Hypothalamus (tissue), 51 donors: ENCODE measurements around the gene TTPAL.
A peak's percentile ranks its signal among the peaks of the same experiment; 100 is the strongest.
"Not testable (repeated sequence)": the region's sequence is repeated elsewhere in the genome, so short reads cannot be mapped to it uniquely, and the experiment has no call there.

Experiments used
- DNase-seq, 51 donors: peaks; one replicate each; lab custom pipeline; 2025; lab: John Stamatoyannopoulos, UW

The TTPAL gene

GRCh38 chr20:44467289-44467883 is 8.3 kb upstream of the TTPAL start:
- no peak for DNase-seq

GRCh38 chr20:44468044-44468782 is 7.5 kb upstream of the TTPAL start:
- DNase-seq: no peak

DNA sequence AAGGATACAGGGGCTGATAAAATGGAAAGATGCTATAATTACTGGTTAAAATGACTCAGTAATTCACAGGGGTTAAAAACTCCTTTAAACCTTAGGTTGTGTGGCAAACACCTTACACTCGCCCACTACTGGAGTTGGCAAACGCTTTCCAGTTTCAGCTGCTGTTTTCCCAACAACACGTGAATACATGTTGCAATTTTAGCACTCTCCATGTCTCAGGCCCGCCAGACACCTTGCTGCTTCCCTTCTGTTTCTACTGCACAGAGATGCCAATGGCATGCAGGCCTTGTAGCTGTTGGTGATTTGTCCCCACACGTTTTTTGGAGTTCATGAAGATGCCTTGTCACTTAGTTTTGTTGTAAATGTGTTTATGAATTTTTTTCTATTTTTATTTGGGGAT is 5.3 kb upstream of the TTPAL start:
- DNase-seq: no peak

DNA sequence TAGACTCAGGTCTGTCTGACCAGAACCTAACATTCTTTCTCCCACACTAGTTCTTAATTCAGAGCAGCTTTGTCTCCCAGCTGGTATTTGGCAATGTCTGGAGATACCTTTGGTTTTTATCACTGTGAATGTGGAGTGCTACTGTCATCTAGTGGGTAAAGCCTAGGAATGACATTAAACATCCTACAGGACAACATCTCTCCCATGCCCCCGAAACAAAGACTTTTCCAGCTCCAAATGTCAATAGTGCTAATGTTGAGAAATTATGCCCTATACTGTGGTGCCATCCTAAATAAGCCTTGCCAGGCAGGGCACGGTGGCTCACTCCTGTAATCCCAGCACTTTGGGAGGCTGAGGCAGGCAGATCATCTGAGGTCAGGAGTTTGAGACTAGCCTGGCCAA is 4.2 kb upstream of the TTPAL start:
- no peak for DNase-seq

GRCh38 chr20:44472283-44472682 is 3.4 kb upstream of the TTPAL start:
- DNase-seq: not testable (repeated sequence)

DNA sequence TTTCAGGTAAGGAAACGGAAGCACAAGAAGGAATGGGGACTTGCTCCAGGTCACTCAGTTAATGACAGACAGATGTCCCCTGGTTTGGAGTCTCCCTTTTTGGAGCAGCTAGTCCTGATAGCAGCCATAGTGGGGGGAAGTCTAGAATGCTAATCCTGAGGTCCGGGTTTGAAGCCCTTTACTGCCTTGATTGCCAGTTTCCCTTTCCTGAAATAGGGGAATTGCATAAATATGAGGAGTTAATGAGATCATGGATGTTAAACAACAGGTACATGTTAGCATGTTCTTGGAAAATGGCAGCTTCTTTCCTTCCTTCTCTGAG is 341 bp upstream of the TTPAL start:
- DNase-seq: peak in 1 of 51 donors; percentile 35

DNA sequence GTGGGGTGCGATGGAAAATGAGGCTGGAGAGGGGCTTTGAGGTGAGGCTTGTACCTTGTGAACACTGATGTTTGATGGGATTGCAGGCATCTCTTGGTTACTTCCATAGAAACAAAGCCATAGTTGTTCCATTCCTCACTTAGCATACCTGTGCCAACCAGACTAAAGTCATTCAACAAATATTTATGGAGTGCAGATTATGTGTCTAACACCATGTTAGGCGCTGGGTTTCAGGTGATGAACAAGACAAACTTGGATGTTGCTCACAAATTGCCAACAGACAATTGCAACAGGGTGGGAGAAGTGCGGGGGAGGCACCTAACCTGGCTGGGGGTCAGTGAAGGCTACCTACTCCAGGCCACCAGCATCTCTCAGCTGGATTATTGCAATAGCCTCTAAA is 1.5 kb downstream of the TTPAL start:
- no peak for DNase-seq

DNA sequence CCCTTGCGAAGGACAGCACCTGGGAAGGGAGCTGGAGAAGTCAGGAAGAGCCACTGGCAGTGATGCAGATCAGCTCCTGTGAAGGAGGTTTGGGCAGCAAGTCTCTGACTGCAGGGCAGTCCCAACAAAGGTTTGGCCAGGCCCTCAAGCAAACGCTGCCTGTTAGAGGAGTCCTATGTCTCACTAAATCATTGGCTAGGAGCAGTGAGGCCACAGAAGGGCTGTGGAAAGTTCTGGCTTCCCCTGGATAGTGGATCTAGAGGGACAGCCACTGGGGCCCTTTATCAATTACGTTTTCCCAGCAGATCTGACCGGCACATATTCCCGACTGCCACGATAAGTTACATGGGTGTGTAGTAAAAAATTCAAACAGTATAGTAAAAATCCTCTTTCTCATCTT is 2.5 kb downstream of the TTPAL start:
- DNase-seq: no peak

DNA sequence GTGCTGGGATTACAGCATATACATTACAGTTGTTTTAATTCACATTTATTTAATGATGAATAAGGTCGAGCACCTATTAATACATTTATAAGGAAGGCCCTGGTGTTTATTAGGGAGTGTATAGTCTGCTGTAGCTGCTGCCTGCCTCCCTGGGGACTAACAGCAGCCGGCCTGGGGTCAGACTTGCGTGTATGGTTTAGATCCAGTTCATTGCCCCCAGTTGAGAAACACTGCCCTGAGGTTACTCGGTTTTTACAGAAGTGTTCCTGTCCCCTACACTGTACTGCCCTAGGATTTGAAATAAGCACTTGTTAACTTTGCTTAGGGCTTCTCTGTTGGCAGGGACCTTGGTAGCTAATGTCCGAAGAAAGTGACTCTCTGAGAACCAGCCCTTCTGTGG is 4.0 kb downstream of the TTPAL start:
- DNase-seq: no peak

DNA sequence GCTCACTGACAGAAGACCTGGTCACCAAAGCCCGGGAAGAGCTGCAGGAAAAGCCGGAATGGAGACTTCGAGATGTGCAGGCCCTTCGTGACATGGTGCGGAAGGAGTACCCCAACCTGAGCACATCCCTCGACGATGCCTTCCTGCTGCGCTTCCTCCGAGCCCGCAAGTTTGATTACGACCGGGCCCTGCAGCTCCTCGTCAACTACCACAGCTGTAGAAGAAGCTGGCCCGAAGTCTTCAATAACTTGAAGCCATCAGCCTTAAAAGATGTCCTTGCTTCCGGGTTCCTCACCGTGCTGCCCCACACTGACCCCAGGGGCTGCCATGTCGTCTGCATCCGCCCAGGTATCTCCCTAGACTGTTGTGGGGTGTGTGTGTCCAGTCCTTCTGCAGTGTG is 4.4 kb downstream of the TTPAL start:
- DNase-seq: no peak

DNA sequence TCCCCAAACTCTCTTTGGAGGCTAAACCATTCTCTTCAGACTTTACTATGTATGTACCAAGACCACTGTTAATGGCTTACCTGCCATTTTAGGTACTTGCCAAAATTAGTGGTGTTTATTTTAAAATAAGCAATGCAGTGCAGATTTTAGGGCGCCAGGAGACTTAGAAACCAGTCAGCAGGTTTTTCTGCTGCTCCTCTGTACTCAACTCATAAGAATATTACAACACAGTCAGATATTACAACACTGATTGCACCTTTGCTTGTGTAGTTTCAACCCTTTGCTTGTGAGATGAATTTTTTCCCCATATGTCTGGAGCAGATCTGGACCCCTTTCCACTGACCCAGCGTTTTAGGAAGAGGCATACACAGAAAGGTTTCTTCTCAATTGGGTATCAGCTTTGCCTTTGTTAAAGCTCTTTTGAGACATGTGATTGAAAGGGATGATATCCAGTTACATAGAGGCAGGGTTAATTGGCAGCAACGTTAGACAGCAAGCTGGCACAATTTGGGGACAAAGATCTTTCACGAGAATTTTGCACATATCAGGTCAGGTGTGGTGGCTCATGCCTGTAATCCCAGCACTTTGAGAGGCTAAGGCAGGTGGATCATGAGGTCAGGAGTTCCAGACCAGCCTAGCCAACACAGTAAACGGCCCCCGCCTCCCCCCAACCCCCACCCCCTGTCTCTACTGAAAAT is 6.2 kb downstream of the TTPAL start:
- no peak for DNase-seq

- DNase-seq: no peak
These were observed 7.4 kb downstream of the TTPAL start for GRCh38 chr20:44483112-44483511.

DNA sequence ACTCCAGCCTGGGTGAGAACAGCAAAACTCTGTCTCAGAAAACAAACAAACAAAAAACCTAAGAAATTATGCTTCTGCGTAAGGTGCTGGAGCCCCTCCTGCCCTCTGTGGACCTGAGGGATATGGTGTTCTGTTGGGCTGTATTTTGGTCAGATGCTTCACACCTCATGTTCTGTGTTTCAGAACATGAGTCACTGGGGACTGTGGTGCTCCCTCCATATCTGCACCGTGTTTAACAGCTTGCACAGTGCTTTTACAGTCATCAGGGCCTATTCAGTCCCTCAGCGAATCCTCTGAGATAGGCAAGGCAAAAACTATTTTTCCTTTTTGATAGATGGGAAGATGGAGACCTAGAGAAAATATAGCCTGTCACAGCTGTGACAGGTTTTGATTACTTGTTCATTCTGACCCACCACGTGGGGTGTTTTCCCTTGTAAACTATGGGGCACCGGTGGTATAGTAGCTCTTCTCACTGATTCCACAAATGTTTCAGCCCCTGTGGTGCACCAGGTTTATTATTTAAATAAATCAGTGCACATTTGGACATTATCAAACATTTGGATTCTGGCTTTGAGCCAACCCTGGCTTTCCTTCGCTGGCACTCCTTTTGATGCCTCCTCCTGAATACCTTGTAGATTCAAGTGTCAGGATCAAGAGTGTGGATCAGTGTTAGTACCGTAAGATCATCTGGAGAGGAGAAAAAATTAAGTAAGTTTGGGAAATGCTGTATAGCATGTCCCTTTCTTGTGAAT is 9.6 kb downstream of the TTPAL start:
- peak in 1 of 51 donors; percentile 24 for DNase-seq

DNA sequence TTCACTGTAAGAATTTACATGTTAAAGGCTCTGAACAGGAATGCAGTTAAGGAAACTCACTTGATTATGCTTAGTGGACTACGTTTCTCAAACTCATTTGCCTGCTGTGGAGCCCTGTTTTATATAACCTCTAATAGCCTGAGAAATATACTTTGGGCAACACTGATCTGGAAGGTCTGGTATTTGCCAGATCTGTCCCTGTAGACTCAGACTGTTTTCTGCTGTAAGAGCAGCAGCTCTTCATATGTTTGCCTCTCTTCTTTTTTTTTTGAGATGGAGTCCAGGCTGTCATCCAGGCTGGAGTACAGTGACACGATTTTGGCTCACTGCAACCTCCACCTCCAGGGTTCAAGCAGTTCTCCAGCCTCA is 10.1 kb downstream of the TTPAL start:
- no peak for DNase-seq

DNA sequence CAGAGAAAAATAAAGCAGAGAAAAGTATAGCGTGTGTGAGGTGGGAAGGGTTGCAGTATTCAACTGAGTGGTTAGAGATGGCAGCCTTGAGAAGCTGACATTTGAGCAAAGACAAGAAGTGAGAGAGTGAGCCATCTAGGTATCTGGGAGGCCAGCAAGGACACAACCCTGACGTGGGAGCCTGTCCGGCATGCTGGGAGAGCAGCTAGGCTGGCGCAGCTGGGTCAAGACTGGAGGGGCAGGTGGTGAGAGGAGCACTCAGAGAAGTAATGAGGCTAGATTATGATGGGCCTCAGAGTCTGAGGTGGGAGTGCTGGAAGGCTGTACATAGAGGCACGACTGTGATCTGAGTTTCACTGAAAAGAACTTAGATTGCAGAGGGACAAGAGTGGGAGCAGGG is 12.9 kb downstream of the TTPAL start:
- DNase-seq: no peak

DNA sequence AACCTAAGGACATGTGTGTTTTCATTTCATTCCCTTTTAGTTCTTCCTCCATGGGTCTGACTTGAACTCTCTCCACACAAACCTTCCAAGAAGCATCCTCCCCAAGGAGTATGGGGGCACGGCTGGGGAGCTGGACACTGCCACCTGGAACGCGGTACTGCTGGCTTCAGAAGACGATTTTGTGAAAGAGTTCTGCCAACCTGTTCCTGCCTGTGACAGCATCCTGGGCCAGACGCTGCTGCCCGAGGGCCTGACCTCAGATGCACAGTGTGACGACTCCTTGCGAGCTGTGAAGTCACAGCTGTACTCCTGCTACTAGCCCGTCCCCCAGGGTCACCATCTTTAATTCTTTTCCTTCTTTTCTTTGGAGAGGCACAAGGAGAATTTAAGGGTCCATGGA is 13.5 kb downstream of the TTPAL start:
- no peak for DNase-seq

GRCh38 chr20:44489931-44490330 is 14.3 kb downstream of the TTPAL start:
- DNase-seq: no peak

DNA sequence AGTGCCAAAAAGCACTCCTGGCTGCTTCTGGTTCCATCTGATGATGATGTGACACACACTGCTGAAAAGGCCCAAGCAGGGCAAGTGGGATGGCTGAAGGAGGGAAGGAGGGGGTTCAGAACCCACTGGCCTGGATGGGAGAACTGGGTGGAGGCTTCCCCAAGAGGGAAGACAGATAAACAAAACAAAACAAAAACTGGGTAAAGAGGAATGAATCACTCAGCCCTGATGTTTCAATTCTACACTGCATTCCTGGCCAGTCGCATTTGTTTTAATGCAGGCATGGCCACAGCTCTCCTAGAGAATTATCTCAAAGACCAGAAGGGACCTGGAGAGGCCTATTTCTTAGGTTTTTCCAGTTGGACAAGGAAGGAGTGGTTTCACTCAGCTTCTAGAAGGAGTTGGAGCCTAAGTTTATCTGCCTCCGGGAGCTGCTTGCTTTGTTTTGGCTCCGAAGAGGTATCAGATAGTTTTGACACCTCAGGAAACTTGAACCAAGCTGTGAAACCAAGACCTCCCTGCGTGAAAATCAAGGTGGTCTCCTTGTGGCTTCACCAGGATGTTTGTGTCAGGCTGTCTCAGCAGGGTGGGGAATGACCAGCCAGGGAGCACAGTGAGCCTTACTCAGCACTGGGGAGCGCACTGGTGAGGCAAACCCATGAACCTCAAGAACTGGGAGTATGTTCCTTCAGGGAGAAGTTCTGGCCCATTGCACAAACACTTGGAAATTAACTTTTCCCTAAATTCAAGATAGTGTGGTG is 16.1 kb downstream of the TTPAL start:
- DNase-seq: no peak

- DNase-seq: no peak
These were observed 18.6 kb downstream of the TTPAL start for GRCh38 chr20:44494266-44494665.

- DNase-seq: no peak
These were observed 19.0 kb downstream of the TTPAL start for GRCh38 chr20:44494681-44495080.

GRCh38 chr20:44495257-44495656 is 19.6 kb downstream of the TTPAL start:
- DNase-seq: no peak
